GM18505 (cell line): Measurements from ENCODE around the gene PARD3.

Source experiments
- ATAC-seq: cut with Tn5 transposase; IDR thresholded peaks from one replicate; pipeline ENCODE4 v1.9.1; 2021; ENCODE audit not compliant: unreplicated experiment
- POLR2A ChIP-seq: IDR thresholded peaks from 4 replicates; pipeline ENCODE4 v1.6.1; 2011; ENCODE audit warnings: borderline replicate concordance; ENCODE audit not compliant: insufficient read depth, insufficient read length; ENCODE audit errors: extremely low read depth

Gene PARD3

GRCh38 chr10:34206935-34207268, 608.2 kb downstream of the PARD3 start:
- ATAC-seq = no peak
- TF ChIP-seq POLR2A = no peak

- TF ChIP-seq POLR2A = no peak
- no peak for ATAC-seq
Measured at GRCh38 chr10:34206078-34206934, 608.8 kb downstream of the PARD3 start.

- TF ChIP-seq POLR2A = no peak
- ATAC-seq = no peak
Measured at GRCh38 chr10:34205452-34205851, 609.6 kb downstream of the PARD3 start.

GRCh38 chr10:34203966-34204630, 611.0 kb downstream of the PARD3 start:
- no peak for TF ChIP-seq POLR2A
- ATAC-seq = no peak

- no peak for ATAC-seq
- no peak for TF ChIP-seq POLR2A
Measured at GRCh38 chr10:34200355-34200901, 614.7 kb downstream of the PARD3 start.

GRCh38 chr10:34198953-34199352, 616.1 kb downstream of the PARD3 start:
- ATAC-seq = no peak
- TF ChIP-seq POLR2A = no peak

GRCh38 chr10:34196058-34196433, 619.0 kb downstream of the PARD3 start:
- TF ChIP-seq POLR2A = no peak
- no peak for ATAC-seq

GRCh38 chr10:34195364-34196057, 619.6 kb downstream of the PARD3 start:
- TF ChIP-seq POLR2A = no peak

GRCh38 chr10:34193931-34194626, 621.0 kb downstream of the PARD3 start:
- TF ChIP-seq POLR2A = no peak
- ATAC-seq = no peak

More at GRCh38 chr10:34195364-34196057, 619.6 kb downstream of the PARD3 start:
- no peak for ATAC-seq

GRCh38 chr10:34192646-34193045, 622.5 kb downstream of the PARD3 start:
- TF ChIP-seq POLR2A = no peak
- no peak for ATAC-seq

- TF ChIP-seq POLR2A = no peak
- ATAC-seq = no peak
Measured at GRCh38 chr10:34191406-34191805, 623.7 kb downstream of the PARD3 start.

GRCh38 chr10:34190580-34190979, 624.5 kb downstream of the PARD3 start:
- no peak for ATAC-seq
- TF ChIP-seq POLR2A = no peak

GRCh38 chr10:34189830-34190229, 625.3 kb downstream of the PARD3 start:
- no peak for ATAC-seq
- TF ChIP-seq POLR2A = no peak
